SKM-1 treated with dmso at 0.1 percent for 144 hours (cell line): Measurements from ENCODE around the gene MYF6.
"Not testable (repeated sequence)": the region's sequence is repeated elsewhere in the genome, so short reads cannot be mapped to it uniquely, and the experiment has no call there.

Source experiments
- DNase-seq: peaks from one replicate; lab custom pipeline; 2025; ENCODE audit not compliant: unreplicated experiment; lab: John Stamatoyannopoulos, UW

The MYF6 gene

GRCh38 chr12:80707126-80707829 lies at the start of gene MYF6:
Gene MYF6 (plus strand): TSS chr12:80707634. CDS start chr12:80707720, 86 bp downstream.
- DNase-seq: no peak

GRCh38 chr12:80659512-80660063 lies 47.8 kb upstream of the MYF6 start:
- DNase-seq: no peak

- DNase-seq: no peak
These were observed 44.8 kb upstream of the MYF6 start for GRCh38 chr12:80662586-80662985.

- no peak for DNase-seq
These were observed 37.2 kb upstream of the MYF6 start for GRCh38 chr12:80670214-80670613.

DNA sequence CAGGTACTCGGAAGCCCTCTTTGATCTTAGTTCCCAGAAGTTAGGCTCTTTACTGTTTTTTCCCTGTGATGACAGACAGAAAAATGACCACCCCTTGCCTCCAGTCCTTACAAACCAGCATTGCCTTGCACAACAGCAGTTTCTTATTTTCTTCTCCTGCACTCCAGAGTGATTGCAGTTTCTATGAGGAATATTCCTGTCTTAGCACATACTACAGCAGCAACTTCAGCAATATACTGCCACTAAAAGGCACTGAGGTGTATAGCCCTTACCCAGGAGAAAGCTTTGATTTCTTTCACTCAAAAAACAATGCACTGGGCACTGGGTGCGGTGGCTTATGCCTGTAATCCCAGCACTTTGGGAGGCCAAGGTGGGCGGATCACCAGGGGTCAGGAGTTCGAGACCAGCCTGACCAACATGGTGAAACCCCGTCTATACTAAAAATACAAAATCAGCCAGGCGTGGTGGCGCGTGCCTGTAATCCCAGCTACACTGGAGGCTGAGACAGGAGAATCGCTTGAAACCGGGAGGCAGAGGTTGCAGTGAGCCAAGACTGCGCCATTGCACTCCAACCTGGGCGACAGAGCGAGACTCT lies 31.3 kb upstream of the MYF6 start:
- not testable (repeated sequence) for DNase-seq

DNA sequence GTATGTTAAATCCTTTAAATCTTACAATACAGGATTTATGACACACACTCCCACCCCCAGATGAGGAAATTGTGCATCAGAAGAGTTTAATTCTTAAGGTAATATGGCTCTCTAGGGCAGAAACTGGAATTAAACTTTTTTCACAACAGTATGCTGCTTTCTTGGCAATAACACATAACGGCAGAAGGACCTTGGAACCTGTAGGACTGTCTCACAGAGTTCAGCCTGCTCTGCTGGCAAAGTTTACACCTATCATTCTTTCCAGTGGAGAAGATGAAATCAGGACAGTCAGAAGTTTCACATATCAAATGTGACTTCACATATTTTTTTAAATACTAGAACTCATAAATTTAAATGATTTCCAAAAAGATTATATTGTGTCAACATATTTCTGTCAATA lies 30.6 kb upstream of the MYF6 start:
- no peak for DNase-seq

GRCh38 chr12:80677994-80678393 lies 29.4 kb upstream of the MYF6 start:
- DNase-seq: no peak

DNA sequence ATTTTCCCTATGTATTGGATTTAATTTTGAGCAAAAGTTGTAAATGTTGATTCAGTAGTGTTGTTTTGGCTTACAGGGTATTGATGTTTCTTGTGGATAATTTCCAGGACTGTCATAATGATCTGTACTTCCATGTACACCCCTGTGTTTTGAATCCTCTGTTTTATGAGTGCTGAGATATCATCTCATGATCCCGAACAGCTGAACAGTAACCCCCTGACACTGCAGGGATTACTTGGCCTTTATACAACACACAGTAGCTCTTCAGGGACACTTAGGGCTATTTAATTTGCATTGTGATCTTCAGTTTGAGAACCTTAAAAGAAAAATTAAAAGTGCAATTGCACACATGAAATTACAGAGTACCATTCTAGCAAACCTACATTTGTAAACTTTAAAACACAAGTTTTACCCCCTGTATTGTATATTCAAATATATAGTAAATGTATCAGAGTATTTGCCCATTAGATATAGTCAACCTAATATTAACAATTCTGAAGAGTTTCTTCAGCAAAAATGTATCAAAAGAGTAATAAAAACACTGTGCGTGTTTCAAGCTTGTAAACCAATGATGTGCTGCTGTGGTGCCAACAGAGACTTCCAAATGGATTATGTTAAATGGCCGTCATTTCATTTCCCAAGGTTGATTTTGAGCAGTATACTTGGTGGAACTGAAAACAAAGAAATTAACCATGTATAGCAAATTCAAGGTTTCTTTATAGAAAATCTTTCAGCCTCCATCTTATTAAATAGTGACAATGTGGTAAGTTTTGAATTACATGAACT lies 27.9 kb upstream of the MYF6 start:
- no peak for DNase-seq

DNA sequence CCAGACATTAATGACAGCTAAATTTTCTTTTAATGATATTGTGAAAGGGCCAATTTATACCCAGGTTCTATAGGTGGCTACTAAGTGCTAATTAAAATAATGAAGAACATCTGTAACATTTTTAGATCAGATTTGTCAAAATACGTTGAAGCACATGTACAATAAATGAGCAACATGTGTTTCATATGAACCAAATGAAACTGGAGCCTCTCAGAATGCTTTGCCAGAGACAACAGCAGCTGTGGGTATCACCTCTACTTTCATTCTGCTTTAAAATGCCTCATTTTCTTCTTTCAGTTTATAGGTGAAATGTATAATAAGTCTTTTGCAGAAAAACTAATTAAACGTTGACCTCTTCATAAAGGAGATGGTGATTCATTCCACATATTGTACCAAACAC lies 26.1 kb upstream of the MYF6 start:
- no peak for DNase-seq

DNA sequence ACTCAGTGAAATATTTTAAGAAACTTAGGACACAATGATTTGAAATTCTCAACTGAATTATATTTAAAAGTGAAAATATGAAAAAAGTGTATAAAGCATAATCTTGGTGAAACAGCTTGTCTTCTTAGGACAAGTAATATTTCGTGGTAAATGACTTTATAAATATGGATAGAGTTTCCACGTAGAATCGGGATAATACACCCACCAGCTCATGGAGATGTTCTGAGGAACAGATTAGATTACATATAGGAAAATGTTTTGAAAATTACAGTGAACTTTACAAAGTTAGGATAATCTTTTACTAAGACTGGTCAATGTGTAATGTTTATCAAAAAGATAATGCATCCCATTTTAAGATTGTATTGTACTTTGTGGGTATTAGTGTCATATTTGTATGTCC lies 25.6 kb upstream of the MYF6 start:
- DNase-seq: no peak

GRCh38 chr12:80684077-80684495 lies 23.3 kb upstream of the MYF6 start:
- no peak for DNase-seq

DNA sequence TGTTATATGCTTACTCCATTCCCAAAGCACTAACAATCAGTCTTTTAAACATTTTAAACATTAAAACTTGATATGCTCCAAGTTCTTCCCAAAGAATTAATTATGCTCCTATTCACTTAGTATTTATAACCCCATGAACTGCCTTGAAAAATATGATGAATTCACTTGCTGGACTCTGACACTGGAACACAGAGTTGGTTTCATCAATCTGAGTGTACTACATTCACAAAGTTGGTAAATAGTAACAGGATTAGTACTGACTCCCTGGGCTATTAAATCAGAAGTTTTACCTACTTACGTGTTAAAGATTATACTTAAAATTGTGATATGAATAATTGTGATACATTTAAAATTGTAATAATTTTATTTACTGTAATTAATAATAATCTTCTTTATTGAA lies 17.3 kb upstream of the MYF6 start:
- no peak for DNase-seq

DNA sequence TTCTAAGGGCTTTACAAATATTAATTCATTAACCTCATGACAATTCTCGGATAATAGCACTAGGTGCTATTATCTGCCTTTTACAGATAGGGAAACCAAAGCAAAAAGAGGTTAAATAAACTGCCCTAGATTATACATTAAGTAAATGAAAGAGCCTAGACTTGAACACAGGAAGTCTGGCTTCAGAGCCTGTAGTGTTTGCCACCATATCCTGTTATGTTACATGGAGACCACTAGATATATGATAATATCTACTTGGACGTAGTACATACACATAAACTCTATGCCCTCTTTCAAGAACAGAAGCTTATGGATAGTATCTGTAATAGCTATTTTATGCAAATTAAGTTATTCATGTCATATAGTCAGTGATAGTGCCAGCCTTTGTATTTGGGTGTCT lies 16.9 kb upstream of the MYF6 start:
- DNase-seq: no peak

DNA sequence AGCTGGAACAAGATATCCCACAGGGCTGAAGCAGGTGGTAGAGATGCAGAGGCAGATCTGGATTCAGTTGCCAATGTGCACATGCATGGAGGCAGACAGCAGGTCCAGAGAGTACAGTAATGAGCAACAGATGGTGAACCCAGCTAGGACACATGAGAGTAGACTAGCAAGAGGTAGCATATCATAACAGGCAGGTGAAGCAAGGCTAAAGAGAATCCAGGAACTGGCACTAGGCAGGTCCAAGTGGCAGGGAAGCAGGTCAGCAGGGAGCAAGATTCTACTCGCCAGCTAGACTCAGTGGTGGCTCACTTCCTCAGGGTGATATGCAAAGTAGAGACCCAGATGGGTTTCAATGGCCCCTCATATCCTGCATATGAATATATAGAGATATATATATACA lies 15.3 kb upstream of the MYF6 start:
- no peak for DNase-seq

GRCh38 chr12:80697270-80697887 lies 10.1 kb upstream of the MYF6 start:
- DNase-seq: no peak

- DNase-seq: no peak
These were observed 9.2 kb upstream of the MYF6 start for GRCh38 chr12:80698256-80698655.

DNA sequence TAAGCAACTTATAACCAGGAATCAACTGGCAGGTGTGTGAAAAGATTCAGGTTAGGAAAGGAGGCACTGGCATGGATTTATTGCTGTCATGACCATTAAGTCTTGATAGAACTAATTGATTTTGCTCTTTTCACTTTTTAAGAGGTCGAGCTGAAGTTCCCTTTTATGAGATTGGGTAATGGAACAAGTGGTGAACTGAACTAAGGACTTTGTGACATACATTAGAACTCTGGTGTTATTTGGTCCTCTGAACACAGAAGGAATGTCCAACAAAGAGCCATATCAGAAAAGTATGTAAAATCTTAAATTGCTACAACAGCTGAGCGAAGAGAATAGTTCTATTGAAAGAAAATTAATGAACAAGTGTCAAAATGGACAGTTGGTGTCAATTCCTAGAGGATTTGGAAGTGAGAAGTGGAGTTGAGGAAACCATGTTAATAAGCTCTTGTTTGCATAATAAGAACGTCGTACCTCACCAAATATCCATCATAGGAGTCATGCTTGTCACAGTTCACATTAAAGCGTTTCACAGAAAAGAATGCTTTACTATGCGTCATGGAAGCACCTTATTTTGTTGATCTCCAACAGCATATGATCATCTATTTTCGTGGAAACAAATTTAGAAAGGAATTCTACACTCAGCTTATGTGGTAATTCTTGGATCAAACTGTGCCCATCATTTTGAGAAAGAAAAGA lies 8.4 kb upstream of the MYF6 start:
- DNase-seq: no peak

DNA sequence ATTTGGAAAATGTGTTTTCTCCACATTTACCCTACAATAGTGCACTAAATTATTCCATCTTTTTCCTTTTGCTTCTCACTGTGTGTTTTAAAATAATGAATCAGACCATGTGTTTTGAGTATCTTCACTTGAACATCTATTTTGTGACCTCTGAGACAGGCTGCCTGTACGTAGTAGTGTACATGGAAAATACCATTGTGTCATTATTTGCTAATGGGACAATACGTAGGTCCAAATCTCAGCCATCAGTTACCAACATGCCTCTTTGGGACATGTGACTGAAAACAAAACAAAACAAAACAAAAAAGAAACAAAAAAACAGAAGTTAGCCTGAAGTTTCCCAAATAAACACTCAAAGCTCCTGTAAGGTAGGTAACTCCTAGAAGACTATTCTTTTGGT lies 7.1 kb upstream of the MYF6 start:
- no peak for DNase-seq

- no peak for DNase-seq
These were observed 6.0 kb upstream of the MYF6 start for GRCh38 chr12:80701388-80701787.

DNA sequence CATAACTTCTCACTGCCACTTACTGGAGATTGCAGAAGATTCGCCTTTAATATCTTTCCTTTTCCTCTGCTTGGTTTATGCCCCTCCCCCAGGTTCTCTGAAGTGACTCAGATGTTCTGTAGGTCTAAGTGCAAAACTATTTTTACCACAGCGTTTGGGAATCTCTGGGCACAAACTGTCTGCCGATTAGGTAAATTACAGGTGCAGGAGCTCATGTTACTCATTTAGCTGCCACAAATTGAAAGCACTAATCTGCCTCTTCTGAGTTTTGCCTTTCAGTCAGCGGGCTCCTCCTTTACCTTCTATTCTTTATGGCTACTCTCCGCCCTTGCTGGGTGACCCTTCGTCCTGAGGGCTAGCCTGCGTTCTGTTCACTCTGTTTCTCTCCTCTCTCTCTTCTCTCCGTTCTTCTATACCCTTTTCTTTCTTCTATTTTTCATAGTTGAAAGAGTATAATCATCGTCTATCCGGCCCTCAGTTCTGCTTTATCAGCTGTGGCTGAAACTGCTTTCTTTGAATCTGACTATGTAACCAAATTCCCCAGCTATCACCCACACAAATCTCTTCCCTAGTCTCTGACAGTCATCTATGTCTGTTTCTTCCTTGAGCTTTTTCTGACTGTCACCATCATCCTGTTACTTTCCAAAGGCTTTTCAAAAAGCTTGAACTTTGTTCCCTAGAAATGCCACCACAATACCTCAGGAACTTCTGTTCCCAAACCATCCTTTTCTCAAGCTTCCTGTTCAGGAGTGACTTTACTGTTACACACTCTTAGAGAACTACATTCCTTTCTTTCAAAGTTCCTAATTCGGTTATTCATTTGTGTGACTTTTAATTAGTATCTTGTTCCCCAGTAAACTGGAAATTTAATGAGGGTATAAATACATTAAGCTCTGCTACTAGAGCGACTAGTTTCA lies 4.3 kb upstream of the MYF6 start:
- no peak for DNase-seq
